Thyroid gland (tissue), 4 donors: ENCODE results near the gene TAF1A.

ENCODE experiments used
- CTCF ChIP-seq, 6 experiments: fragments of 200-600 bp in 3 of 6; fragments of 450-650 bp in 3 of 6; sonication (generic) in 3 of 6; IDR thresholded peaks; one replicate each; pipeline ENCODE4 v1.5.1; 2016 to 2019; ENCODE audit warnings: antibody characterized with exemption in 6 of 6, mild to moderate bottlenecking in 2 of 6, inconsistent platforms in 1 of 6, moderate library complexity in 1 of 6
- POLR2A ChIP-seq, 2 donors: fragments of 450-650 bp; IDR thresholded peaks; one replicate each; pipeline ENCODE4 v1.6.1; 2017; ENCODE audit warnings: antibody characterized with exemption in 2 of 2, mild to moderate bottlenecking in 2 of 2, moderate library complexity in 1 of 2

DNA sequence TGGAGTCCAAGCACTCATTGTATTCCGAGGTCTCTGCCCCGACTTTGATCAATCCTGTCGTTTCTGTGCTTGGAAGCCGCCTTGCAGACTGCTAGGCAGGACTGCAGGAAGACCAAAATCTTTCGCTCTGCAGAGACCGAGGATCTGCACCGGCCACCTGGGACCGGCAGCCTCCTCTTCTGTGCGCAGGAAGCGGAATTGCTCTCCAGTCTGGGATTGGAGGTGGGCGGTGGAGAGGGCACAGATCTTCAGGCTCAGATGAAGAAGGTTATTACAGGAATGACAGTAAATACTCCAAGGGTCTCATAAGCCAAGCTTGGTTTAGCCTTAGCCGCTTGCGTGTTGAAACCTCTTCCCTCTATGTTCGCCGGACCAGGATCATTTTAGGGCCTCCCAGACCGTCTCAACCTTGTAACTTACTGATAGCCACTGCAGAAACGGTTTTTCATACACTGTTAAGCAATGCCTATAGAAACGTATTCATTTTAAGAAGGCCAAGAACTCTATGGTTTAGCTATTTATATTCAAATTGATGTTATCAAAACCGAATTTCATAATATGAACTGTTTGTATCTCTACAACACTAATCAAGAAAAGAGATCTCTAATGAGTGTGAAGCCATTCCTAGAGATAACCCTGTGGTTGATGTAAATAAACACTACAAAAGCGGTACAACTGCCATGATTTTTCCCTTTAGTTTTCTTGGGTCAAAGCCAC, 29.3 kb upstream of the TAF1A start:
- no peak for TF ChIP-seq CTCF (IDR thresholded peaks at IDR 0.05)
- no peak for TF ChIP-seq POLR2A (IDR thresholded peaks at IDR 0.05)
